Endothelial cell of umbilical vein (primary cell): ENCODE measurements around the gene LYRM4. TPM values are rescaled to one million over a fixed set of nuclear protein-coding genes. Genes with fewer than 3 reads are reported as not detected.

Experiments
- BruUV-seq: library from RNA; stranded (reverse); fragments of 400-500 nt; replicated peaks from 2 replicates; lab custom pipeline; 2021; lab: Mats Ljungman, UMichigan
- CTCF ChIA-PET: fragments of 300-600, 350-600 bp; sonication (Branson Sonifier 250); formaldehyde crosslinking; loops from one replicate; lab custom pipeline; 2021; ENCODE audit warnings: antibody characterized with exemption, inconsistent platforms; lab: Charles Lee
- POLR2A ChIA-PET: fragments of 300-600, 350-600 bp; sonication (Branson Sonifier 250); formaldehyde crosslinking; loops from one replicate; lab custom pipeline; 2021; ENCODE audit warnings: antibody characterized with exemption, inconsistent platforms; lab: Charles Lee
- DNase-seq: peaks from one replicate; pipeline ENCODE4 v3.0.0-alpha.2; 2011; ENCODE audit warnings: low read depth, low spot score
- FAIRE-seq: peaks from 2 replicates; lab custom pipeline; 2011; peaks lifted over from hg19 to GRCh38; lab: Jason Lieb, UNC
- H2AFZ ChIP-seq: 2 replicates; pipeline ENCODE4 v1.6.0; 2012; ENCODE audit warnings: low read depth, low read length, control low read depth, inconsistent platforms
- H3K27ac ChIP-seq: 2 replicates; pipeline ENCODE4 v1.5.1; 2011; ENCODE audit warnings: low read depth, mild to moderate bottlenecking, control low read depth, low read length, moderate library complexity; ENCODE audit not compliant: insufficient read depth
- H3K27me3 ChIP-seq, 2 experiments: 2 replicates each; pipeline versions ENCODE4 v1.6.0 to v1.6.1; 2011; ENCODE audit warnings: low read length in 2 of 2, mixed read lengths in 1 of 2; ENCODE audit not compliant: control insufficient read depth in 2 of 2, insufficient read depth in 2 of 2
- H3K36me3 ChIP-seq, 2 experiments: 2 replicates in 1 of 2; 3 replicates in 1 of 2; pipeline ENCODE4 v1.5.1; 2011; ENCODE audit warnings: low read length in 2 of 2, mild to moderate bottlenecking in 1 of 2, moderate library complexity in 1 of 2; ENCODE audit not compliant: control insufficient read depth in 2 of 2, insufficient read depth in 2 of 2; ENCODE audit errors: extremely low read depth in 1 of 2
- H3K4me1 ChIP-seq: 3 replicates; pipeline ENCODE4 v1.5.1; 2011; ENCODE audit warnings: mild to moderate bottlenecking, low read length; ENCODE audit not compliant: control insufficient read depth, insufficient read depth; ENCODE audit errors: extremely low read depth
- H3K4me2 ChIP-seq: 2 replicates; pipeline ENCODE4 v1.6.1; 2011; ENCODE audit warnings: low read length, control low read depth, mixed read lengths; ENCODE audit not compliant: insufficient read depth
- H3K4me3 ChIP-seq, 3 experiments: fragments of 200-600 bp in 1 of 3; sonication (generic), shearing (Covaris generic) in 1 of 3; replicated peaks in 1 of 3; 2 replicates each; pipeline ENCODE4 v1.5.1; 2011 to 2016; ENCODE audit warnings: control low read depth in 3 of 3, low read length in 3 of 3, mild to moderate bottlenecking in 2 of 3, inconsistent platforms in 1 of 3, low read depth in 1 of 3, moderate library complexity in 1 of 3; ENCODE audit not compliant: insufficient read depth in 1 of 3
- H3K79me2 ChIP-seq: 2 replicates; pipeline ENCODE4 v1.6.0; 2012; ENCODE audit warnings: low read length, inconsistent platforms; ENCODE audit not compliant: control insufficient read depth, insufficient read depth
- H3K9ac ChIP-seq: replicated peaks from 2 replicates; pipeline ENCODE3; 2011; ENCODE audit warnings: low read length, control low read depth; ENCODE audit not compliant: insufficient read depth; ENCODE audit errors: extremely low read depth
- H3K9me1 ChIP-seq: replicated peaks from 3 replicates; pipeline ENCODE4 v1.6.0; 2011; ENCODE audit warnings: mild to moderate bottlenecking, low read length; ENCODE audit not compliant: control insufficient read depth, insufficient read depth; ENCODE audit errors: extremely low read depth
- H3K9me3 ChIP-seq: replicated peaks from 2 replicates; pipeline ENCODE4 v1.5.1; 2012; ENCODE audit warnings: low read length, inconsistent platforms; ENCODE audit not compliant: control insufficient read depth, insufficient read depth
- H4K20me1 ChIP-seq: replicated peaks from 2 replicates; pipeline ENCODE3; 2011; ENCODE audit warnings: mild to moderate bottlenecking, low read length; ENCODE audit not compliant: control insufficient read depth, insufficient read depth; ENCODE audit errors: extremely low read depth
- EZH2 ChIP-seq: IDR thresholded peaks from 2 replicates; pipeline ENCODE4 v1.6.1; 2012; ENCODE audit warnings: borderline replicate concordance, low read depth, mild to moderate bottlenecking, moderate library complexity, low read length, inconsistent platforms; ENCODE audit not compliant: severe bottlenecking
- FOS ChIP-seq: IDR thresholded peaks from 2 replicates; pipeline ENCODE4 v1.6.1; 2011; ENCODE audit warnings: mild to moderate bottlenecking, low read length, moderate library complexity, borderline replicate concordance; ENCODE audit not compliant: insufficient read depth
- GATA2 ChIP-seq: IDR thresholded peaks from 2 replicates; pipeline ENCODE4 v1.7.0; 2011; ENCODE audit warnings: low read depth, mild to moderate bottlenecking, moderate library complexity, mixed read lengths, low read length; ENCODE audit not compliant: insufficient read length, insufficient read depth
- JUN ChIP-seq: IDR thresholded peaks from 2 replicates; pipeline ENCODE4 v1.6.1; 2011; ENCODE audit warnings: borderline replicate concordance, low read depth; ENCODE audit not compliant: insufficient read length, insufficient read depth
- MAX ChIP-seq: IDR thresholded peaks from 2 replicates; pipeline ENCODE4 v1.6.1; 2011; ENCODE audit not compliant: insufficient read depth, insufficient read length
- MYC ChIP-seq: IDR thresholded peaks from one replicate; pipeline ENCODE4 v1.6.1; 2011; ENCODE audit warnings: mild to moderate bottlenecking, low read depth, low read length
- POLR2A ChIP-seq: IDR thresholded peaks from 2 replicates; pipeline ENCODE4 v1.6.1; 2012; ENCODE audit warnings: low read depth, mild to moderate bottlenecking, control low read depth, low read length
- POLR2AphosphoS5 ChIP-seq: IDR thresholded peaks from 2 replicates; pipeline ENCODE4 v1.6.1; 2012; ENCODE audit warnings: low read depth, mild to moderate bottlenecking, control low read depth, low read length, moderate library complexity; ENCODE audit not compliant: insufficient read depth
- dilution Hi-C: fragments of 300-500 bp; cut with MboI; formaldehyde crosslinking; loops from one replicate; pipeline ENCODE4 v1.15.0; 2019; ENCODE audit warnings: low sequenced_read_pairs; ENCODE audit not compliant: extremely low pct_ligation_motif_present
- intact Hi-C: fragments of 100-400 bp; cut with micrococcal nuclease; formaldehyde crosslinking; loops from one replicate; pipeline ENCODE4 v1.10.0; 2022
- polyA plus RNA-seq, 4 experiments: library from polyadenylated mRNA; depleted of rRNA in 3 of 4; stranded (reverse) in 3 of 4; unstranded in 1 of 4; fragments of >200 nt; gene quantifications; 2 replicates each; pipeline versions ENCODE4 v1.2.1 to v1.2.3, GENCODE V29; 2011 to 2012; ENCODE audit warnings: missing spikeins in 1 of 4
- total RNA-seq: library from RNA; stranded (reverse); gene quantifications from 2 replicates; pipeline ENCODE4 v1.2.3, GENCODE V29; 2021
- TF ChIP-seq, protein P1 (sequence below), 2 donors: IDR thresholded peaks; 1 replicate in 1 of 2; 2 replicates in 1 of 2; pipeline ENCODE4 v1.5.1; 2011; ENCODE audit warnings: low read length in 2 of 2, mild to moderate bottlenecking in 2 of 2, moderate library complexity in 2 of 2, control low read depth in 1 of 2, inconsistent platforms in 1 of 2, low read depth in 1 of 2; ENCODE audit not compliant: insufficient read depth in 1 of 2; ENCODE audit errors: extremely low read depth in 1 of 2

Gene LYRM4
- total and polyA plus RNA-seq, 2 donors (not counting 3 experiments of a cell fraction or from before 2014, with no cell fraction given): 39.5 to 44.0 TPM

DNA sequence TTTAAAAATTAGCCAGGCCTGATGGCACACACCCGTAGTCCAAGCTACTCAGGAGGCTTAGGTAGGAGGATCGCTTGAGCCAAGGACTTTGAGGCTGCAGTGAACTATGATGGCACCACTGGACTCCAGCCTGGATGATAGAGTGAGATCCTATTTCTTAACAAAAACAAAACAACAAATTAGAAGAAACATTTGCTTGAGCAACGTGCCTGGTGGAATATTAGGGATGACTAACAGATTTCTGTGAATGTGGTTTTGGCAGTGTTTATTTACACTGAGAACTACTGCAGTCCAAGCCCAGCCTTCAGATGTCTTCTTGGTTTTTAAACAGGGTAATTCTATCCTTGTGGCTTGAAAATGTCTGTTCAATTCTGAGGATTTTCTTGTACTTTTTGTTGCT, 166.4 kb downstream of the LYRM4 start:
- ChIA-PET CTCF (no interaction called here), POLR2A (no interaction called here)
- Histone ChIP-seq H3K27me3 (peaks cover 8 to 9% of the 10 kb centered on the region in 2 experiments), H3K4me2 (no peak overlapping the region), H3K79me2 (no peaks in the 10 kb centered on the region), H2AFZ (no peak overlapping the region), H3K4me3 (no peak overlapping the region), H3K4me1 (peaks cover 2% of the 10 kb centered on the region), H3K36me3 (no peaks in the 10 kb centered on the region), H3K9me3 (no peaks in the 10 kb centered on the region), H3K9me1 (no peaks in the 10 kb centered on the region), H3K9ac (no peak overlapping the region), H4K20me1 (no peaks in the 10 kb centered on the region), H3K27ac (no peak overlapping the region)
- dilution Hi-C loops: no loop called here
- intact Hi-C loops: no loop called here
- TF ChIP-seq FOS: no peak
- no peak for TF ChIP-seq POLR2A
- TF ChIP-seq, protein P1, sequence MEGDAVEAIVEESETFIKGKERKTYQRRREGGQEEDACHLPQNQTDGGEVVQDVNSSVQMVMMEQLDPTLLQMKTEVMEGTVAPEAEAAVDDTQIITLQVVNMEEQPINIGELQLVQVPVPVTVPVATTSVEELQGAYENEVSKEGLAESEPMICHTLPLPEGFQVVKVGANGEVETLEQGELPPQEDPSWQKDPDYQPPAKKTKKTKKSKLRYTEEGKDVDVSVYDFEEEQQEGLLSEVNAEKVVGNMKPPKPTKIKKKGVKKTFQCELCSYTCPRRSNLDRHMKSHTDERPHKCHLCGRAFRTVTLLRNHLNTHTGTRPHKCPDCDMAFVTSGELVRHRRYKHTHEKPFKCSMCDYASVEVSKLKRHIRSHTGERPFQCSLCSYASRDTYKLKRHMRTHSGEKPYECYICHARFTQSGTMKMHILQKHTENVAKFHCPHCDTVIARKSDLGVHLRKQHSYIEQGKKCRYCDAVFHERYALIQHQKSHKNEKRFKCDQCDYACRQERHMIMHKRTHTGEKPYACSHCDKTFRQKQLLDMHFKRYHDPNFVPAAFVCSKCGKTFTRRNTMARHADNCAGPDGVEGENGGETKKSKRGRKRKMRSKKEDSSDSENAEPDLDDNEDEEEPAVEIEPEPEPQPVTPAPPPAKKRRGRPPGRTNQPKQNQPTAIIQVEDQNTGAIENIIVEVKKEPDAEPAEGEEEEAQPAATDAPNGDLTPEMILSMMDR (IDR thresholded peaks at IDR 0.05; ENCODE audit: extremely low read depth in 1 of 2, insufficient read depth in 1 of 2, low read depth in 1 of 2, low read length in 2 of 2): no peak
- TF ChIP-seq EZH2: no peak
- TF ChIP-seq POLR2AphosphoS5: no peak
- no peak for TF ChIP-seq JUN
- TF ChIP-seq MYC: no peak
- TF ChIP-seq MAX: no peak
- no peak for TF ChIP-seq GATA2
- BruUV-seq: no TSS peak
- FAIRE-seq (no peak), DNase-seq (no peak)
